Measurements from ENCODE around the gene ATP2C2. TPM values are rescaled to one million over a fixed set of nuclear protein-coding genes. Genes with fewer than 3 reads are reported as not detected.

ATP2C2 gene
- polyA plus RNA-seq, 4 donors: 4.0 to 45.7 (median 15.6) TPM

DNA sequence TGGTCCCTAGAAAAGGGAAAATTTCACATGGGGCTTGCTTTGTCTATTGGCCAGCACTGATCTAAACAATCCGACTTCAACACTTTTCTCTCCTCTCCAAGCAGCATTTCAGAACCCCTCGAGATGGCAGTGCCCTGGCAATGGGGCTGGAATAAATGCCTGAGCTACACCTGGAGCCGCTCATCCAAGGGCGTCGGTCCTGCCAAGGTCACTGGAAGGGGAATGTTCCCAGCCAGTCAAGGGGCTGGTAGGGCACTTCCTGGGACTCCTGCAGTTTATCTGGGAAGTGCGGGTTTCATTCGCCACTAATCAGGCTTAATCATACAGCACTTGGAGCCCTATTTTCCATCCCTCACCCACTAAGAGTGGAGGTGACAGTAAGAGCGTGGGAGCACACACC is 119.0 kb downstream of the ATP2C2 start:
- Histone ChIP-seq H3K9me3 (ENCODE audit: control insufficient read depth in 2 of 2, insufficient read depth in 1 of 2, low read depth in 1 of 2, low read length in 1 of 2) (no peaks in the 10 kb centered on the region), H3K4me1 (ENCODE audit: control insufficient read depth in 3 of 3, insufficient read depth in 2 of 3, low read depth in 1 of 3, low read length in 2 of 3) (no peaks in the 10 kb centered on the region), H3K27me3 (ENCODE audit: control insufficient read depth in 3 of 3, insufficient read depth in 3 of 3, low read length in 3 of 3) (no peaks in the 10 kb centered on the region), H3K36me3 (ENCODE audit: control insufficient read depth in 3 of 3, insufficient read depth in 2 of 3, low read depth in 1 of 3, low read length in 3 of 3) (peaks cover 2 to 54% (median 4%) of the 10 kb centered on the region in 3 donors), H3K27ac (ENCODE audit: low read depth in 1 of 3, low read length in 2 of 3) (no peak overlapping the region), H3K4me3 (ENCODE audit: low read depth in 1 of 3, low read length in 3 of 3) (no peak overlapping the region)
- FAIRE-seq: no peak
- WGBS, 3 donors: 49 to 75% (median 56%) methylated on average over 8 of the region's 8 CpGs
- no peak for DNase-seq

- 81 to 87% (median 87%) methylated on average over 8 of the region's 8 CpGs for WGBS, 3 donors
These were observed 120.8 kb downstream of the ATP2C2 start for GRCh38 chr16:84489131-84489530.

DNA sequence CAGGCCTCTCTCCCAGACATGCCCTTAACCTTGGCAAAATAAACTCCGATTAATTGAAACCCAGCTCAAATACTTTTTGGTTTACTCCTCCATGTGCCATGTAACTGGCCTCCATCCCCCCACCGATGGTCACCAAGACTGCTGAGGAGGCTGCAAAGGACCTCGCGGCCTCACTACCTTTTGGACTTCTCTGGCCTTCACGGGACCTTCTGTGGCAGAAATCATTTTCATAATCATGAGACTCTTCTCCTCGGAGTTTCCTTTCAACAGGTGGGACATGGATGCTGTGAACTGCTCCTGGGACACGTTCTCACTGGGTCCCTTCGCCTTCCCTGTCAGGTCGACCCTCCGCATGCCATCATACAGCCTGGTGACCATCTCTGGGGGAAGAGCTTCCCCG is 127.2 kb downstream of the ATP2C2 start:
- Histone ChIP-seq H3K27me3 (ENCODE audit: control insufficient read depth in 3 of 3, insufficient read depth in 3 of 3, low read length in 3 of 3) (no peaks in the 10 kb centered on the region), H3K9me3 (ENCODE audit: control insufficient read depth in 2 of 2, insufficient read depth in 1 of 2, low read depth in 1 of 2, low read length in 1 of 2) (peaks cover 0 to 13% of the 10 kb centered on the region in 2 donors), H3K36me3 (ENCODE audit: control insufficient read depth in 3 of 3, insufficient read depth in 2 of 3, low read depth in 1 of 3, low read length in 3 of 3) (peaks cover 6 to 50% (median 18%) of the 10 kb centered on the region in 3 donors), H3K4me3 (ENCODE audit: low read depth in 1 of 3, low read length in 3 of 3) (no peak overlapping the region), H3K4me1 (ENCODE audit: control insufficient read depth in 3 of 3, insufficient read depth in 2 of 3, low read depth in 1 of 3, low read length in 2 of 3) (peaks cover 0 to 2% (median 1%) of the 10 kb centered on the region in 3 donors), H3K27ac (ENCODE audit: low read depth in 1 of 3, low read length in 2 of 3) (no peak overlapping the region)
- 96 to 97% (median 97%) methylated on average over 11 of the region's 11 CpGs for WGBS, 3 donors
- no peak for FAIRE-seq
- DNase-seq: no peak

More at GRCh38 chr16:84489131-84489530, 120.8 kb downstream of the ATP2C2 start:
- DNase-seq (no peak), FAIRE-seq (no peak)
- H3K27me3 ChIP-seq (ENCODE audit: control insufficient read depth in 3 of 3, insufficient read depth in 3 of 3, low read length in 3 of 3): no peaks in the 10 kb centered on the region
- peaks cover 2 to 40% (median 4%) of the 10 kb centered on the region in 3 donors for H3K36me3 ChIP-seq (ENCODE audit: control insufficient read depth in 3 of 3, insufficient read depth in 2 of 3, low read depth in 1 of 3, low read length in 3 of 3)
- H3K4me3 ChIP-seq (ENCODE audit: low read depth in 1 of 3, low read length in 3 of 3): no peak overlapping the region
- no peaks in the 10 kb centered on the region for H3K4me1 ChIP-seq (ENCODE audit: control insufficient read depth in 3 of 3, insufficient read depth in 2 of 3, low read depth in 1 of 3, low read length in 2 of 3)
- peaks cover 0 to 10% of the 10 kb centered on the region in 2 donors for H3K9me3 ChIP-seq (ENCODE audit: control insufficient read depth in 2 of 2, insufficient read depth in 1 of 2, low read depth in 1 of 2, low read length in 1 of 2)
- no peak overlapping the region for H3K27ac ChIP-seq (ENCODE audit: low read depth in 1 of 3, low read length in 2 of 3)

- Histone ChIP-seq H3K36me3 (ENCODE audit: control insufficient read depth in 3 of 3, insufficient read depth in 2 of 3, low read depth in 1 of 3, low read length in 3 of 3) (peaks cover 6 to 50% (median 16%) of the 10 kb centered on the region in 3 donors), H3K27ac (ENCODE audit: low read depth in 1 of 3, low read length in 2 of 3) (no peak overlapping the region), H3K4me1 (ENCODE audit: control insufficient read depth in 3 of 3, insufficient read depth in 2 of 3, low read depth in 1 of 3, low read length in 2 of 3) (peaks cover 2 to 8% (median 2%) of the 10 kb centered on the region in 3 donors), H3K9me3 (ENCODE audit: control insufficient read depth in 2 of 2, insufficient read depth in 1 of 2, low read depth in 1 of 2, low read length in 1 of 2) (peaks cover 0 to 13% of the 10 kb centered on the region in 2 donors), H3K27me3 (ENCODE audit: control insufficient read depth in 3 of 3, insufficient read depth in 3 of 3, low read length in 3 of 3) (no peaks in the 10 kb centered on the region), H3K4me3 (ENCODE audit: low read depth in 1 of 3, low read length in 3 of 3) (no peak overlapping the region)
- FAIRE-seq (no peak), DNase-seq (no peak)
- 95 to 98% (median 97%) methylated on average over 3 of the region's 3 CpGs for WGBS, 3 donors
These were observed 128.7 kb downstream of the ATP2C2 start for GRCh38 chr16:84496991-84497390.

DNA sequence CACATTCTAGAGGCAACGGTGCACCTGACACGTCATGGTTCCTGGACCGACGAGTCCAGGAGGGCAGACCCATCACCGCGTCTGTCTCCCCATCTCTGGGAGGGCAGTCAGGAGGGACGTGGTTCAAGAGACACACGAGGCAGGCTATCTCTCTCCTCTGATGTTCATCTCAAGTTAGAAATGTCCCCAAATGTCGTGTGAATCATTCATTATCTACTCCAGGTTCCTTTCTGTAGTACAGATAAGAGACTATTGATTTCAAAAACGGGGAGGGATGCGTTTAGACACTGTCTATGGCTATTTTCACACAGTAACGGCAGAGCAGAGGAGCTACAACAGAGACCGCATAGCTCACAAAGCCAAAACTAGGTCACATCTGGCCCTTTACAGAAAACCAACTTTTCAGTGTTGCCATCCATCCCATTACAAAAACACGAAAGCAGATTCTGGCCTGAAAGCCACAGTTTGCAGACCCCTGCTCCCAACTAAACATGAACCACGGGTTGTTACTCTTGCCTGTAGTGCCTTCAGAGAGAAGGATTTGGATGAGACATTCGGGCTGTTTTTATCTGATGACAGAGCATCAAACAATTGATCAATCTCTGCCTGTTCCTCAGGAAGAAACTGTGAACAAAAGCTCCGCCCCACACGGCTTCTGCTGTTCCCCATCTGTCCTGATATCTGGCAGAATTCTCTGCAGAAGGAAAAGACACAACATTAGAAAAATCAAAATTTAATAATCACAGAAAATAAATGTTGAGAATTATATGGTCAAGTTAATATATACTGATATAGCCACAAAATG is 129.3 kb downstream of the ATP2C2 start:
- 83 to 87% (median 85%) methylated on average over 18 of the region's 18 CpGs for WGBS, 3 donors
- Histone ChIP-seq H3K9me3 (ENCODE audit: control insufficient read depth in 2 of 2, insufficient read depth in 1 of 2, low read depth in 1 of 2, low read length in 1 of 2) (peaks cover 0 to 11% of the 10 kb centered on the region in 2 donors), H3K4me3 (ENCODE audit: low read depth in 1 of 3, low read length in 3 of 3) (no peak overlapping the region), H3K4me1 (ENCODE audit: control insufficient read depth in 3 of 3, insufficient read depth in 2 of 3, low read depth in 1 of 3, low read length in 2 of 3) (peaks cover 2 to 8% (median 2%) of the 10 kb centered on the region in 3 donors), H3K27ac (ENCODE audit: low read depth in 1 of 3, low read length in 2 of 3) (no peak overlapping the region), H3K36me3 (ENCODE audit: control insufficient read depth in 3 of 3, insufficient read depth in 2 of 3, low read depth in 1 of 3, low read length in 3 of 3) (peaks cover 6 to 52% (median 15%) of the 10 kb centered on the region in 3 donors), H3K27me3 (ENCODE audit: control insufficient read depth in 3 of 3, insufficient read depth in 3 of 3, low read length in 3 of 3) (no peaks in the 10 kb centered on the region)
- FAIRE-seq: no peak
- DNase-seq: no peak

- Histone ChIP-seq H3K4me3 (ENCODE audit: low read depth in 1 of 3, low read length in 3 of 3) (no peak overlapping the region), H3K4me1 (ENCODE audit: control insufficient read depth in 3 of 3, insufficient read depth in 2 of 3, low read depth in 1 of 3, low read length in 2 of 3) (peaks cover 2 to 8% (median 2%) of the 10 kb centered on the region in 3 donors), H3K36me3 (ENCODE audit: control insufficient read depth in 3 of 3, insufficient read depth in 2 of 3, low read depth in 1 of 3, low read length in 3 of 3) (peaks cover 6 to 51% (median 15%) of the 10 kb centered on the region in 3 donors), H3K9me3 (ENCODE audit: control insufficient read depth in 2 of 2, insufficient read depth in 1 of 2, low read depth in 1 of 2, low read length in 1 of 2) (peaks cover 0 to 8% of the 10 kb centered on the region in 2 donors), H3K27ac (ENCODE audit: low read depth in 1 of 3, low read length in 2 of 3) (no peak overlapping the region), H3K27me3 (ENCODE audit: control insufficient read depth in 3 of 3, insufficient read depth in 3 of 3, low read length in 3 of 3) (no peaks in the 10 kb centered on the region)
- WGBS, 3 donors: 93 to 100% (median 100%) methylated on average over 2 of the region's 2 CpGs
- DNase-seq (no peak), FAIRE-seq (no peak)
These were observed 129.9 kb downstream of the ATP2C2 start for GRCh38 chr16:84498223-84498610.

GRCh38 chr16:84498859-84499620 is 130.7 kb downstream of the ATP2C2 start:
- peaks cover 0 to 3% of the 10 kb centered on the region in 2 donors for H3K9me3 ChIP-seq (ENCODE audit: control insufficient read depth in 2 of 2, insufficient read depth in 1 of 2, low read depth in 1 of 2, low read length in 1 of 2)
- peaks cover 6 to 51% (median 15%) of the 10 kb centered on the region in 3 donors for H3K36me3 ChIP-seq (ENCODE audit: control insufficient read depth in 3 of 3, insufficient read depth in 2 of 3, low read depth in 1 of 3, low read length in 3 of 3)
- 89 to 92% (median 90%) methylated on average over 13 of the region's 13 CpGs for WGBS, 3 donors
- no peak overlapping the region for H3K27ac ChIP-seq (ENCODE audit: low read depth in 1 of 3, low read length in 2 of 3)
- FAIRE-seq (no peak), DNase-seq (no peak)
- peaks cover 2 to 13% (median 7%) of the 10 kb centered on the region in 3 donors for H3K4me1 ChIP-seq (ENCODE audit: control insufficient read depth in 3 of 3, insufficient read depth in 2 of 3, low read depth in 1 of 3, low read length in 2 of 3)
- no peaks in the 10 kb centered on the region for H3K27me3 ChIP-seq (ENCODE audit: control insufficient read depth in 3 of 3, insufficient read depth in 3 of 3, low read length in 3 of 3)
- H3K4me3 ChIP-seq (ENCODE audit: low read depth in 1 of 3, low read length in 3 of 3): no peak overlapping the region

GRCh38 chr16:84499638-84500037 is 131.3 kb downstream of the ATP2C2 start:
- Histone ChIP-seq H3K9me3 (ENCODE audit: control insufficient read depth in 2 of 2, insufficient read depth in 1 of 2, low read depth in 1 of 2, low read length in 1 of 2) (peaks cover 0 to 3% of the 10 kb centered on the region in 2 donors), H3K27me3 (ENCODE audit: control insufficient read depth in 3 of 3, insufficient read depth in 3 of 3, low read length in 3 of 3) (no peaks in the 10 kb centered on the region), H3K4me1 (ENCODE audit: control insufficient read depth in 3 of 3, insufficient read depth in 2 of 3, low read depth in 1 of 3, low read length in 2 of 3) (peaks cover 2 to 14% (median 7%) of the 10 kb centered on the region in 3 donors), H3K36me3 (ENCODE audit: control insufficient read depth in 3 of 3, insufficient read depth in 2 of 3, low read depth in 1 of 3, low read length in 3 of 3) (peaks cover 6 to 51% (median 15%) of the 10 kb centered on the region in 3 donors), H3K4me3 (ENCODE audit: low read depth in 1 of 3, low read length in 3 of 3) (no peak overlapping the region), H3K27ac (ENCODE audit: low read depth in 1 of 3, low read length in 2 of 3) (no peak overlapping the region)
- 90 to 93% (median 93%) methylated on average over 15 of the region's 15 CpGs for WGBS, 3 donors
- DNase-seq (no peak), FAIRE-seq (no peak)

All from small intestine (tissue), 7 donors.